ENCODE results near the gene ATP11A. TPM values are rescaled to one million over a fixed set of nuclear protein-coding genes. Genes with fewer than 3 reads are reported as not detected.
"Not testable (repeated sequence)": the region's sequence is repeated elsewhere in the genome, so short reads cannot be mapped to it uniquely, and the experiment has no call there.

Gene ATP11A
- total RNA-seq, 2 donors from 2014 or later = 15.8 to 19.6 TPM

DNA sequence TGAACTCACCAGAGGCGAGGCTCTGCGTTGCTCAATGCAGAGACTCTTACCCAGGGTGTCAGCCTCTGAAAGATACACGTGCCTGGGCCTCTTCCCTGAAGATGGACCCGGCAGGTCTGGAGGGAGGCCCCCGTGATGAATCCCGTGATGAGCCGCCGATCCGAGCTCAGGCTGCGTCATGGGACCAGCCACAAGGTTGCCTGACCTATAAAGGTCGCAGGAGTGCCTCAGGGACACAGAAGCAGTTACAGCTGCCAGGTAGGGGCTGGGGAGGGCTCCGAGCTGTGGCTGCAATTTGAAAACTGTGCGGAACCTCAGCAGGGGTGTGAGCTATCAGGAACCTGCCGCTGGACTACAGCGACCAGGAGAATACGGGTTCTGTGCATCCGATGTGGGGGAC, 10.5 kb upstream of the ATP11A start:
- Histone ChIP-seq H3K27ac (no peak overlapping the region), H3K4me3 (no peak overlapping the region), H3K36me3 (no peaks in the 10 kb centered on the region), H3K9me3 (no peaks in the 10 kb centered on the region), H3K27me3 (no peaks in the 10 kb centered on the region), H3K4me1 (no peaks in the 10 kb centered on the region), H3K9ac (ENCODE audit: low read depth in 2 of 2, low read length in 2 of 2) (no peak overlapping the region)
- intact Hi-C loops (cut with DNase I) = no loop called here
- DNase-seq = no peak
- TF ChIP-seq, protein P1, sequence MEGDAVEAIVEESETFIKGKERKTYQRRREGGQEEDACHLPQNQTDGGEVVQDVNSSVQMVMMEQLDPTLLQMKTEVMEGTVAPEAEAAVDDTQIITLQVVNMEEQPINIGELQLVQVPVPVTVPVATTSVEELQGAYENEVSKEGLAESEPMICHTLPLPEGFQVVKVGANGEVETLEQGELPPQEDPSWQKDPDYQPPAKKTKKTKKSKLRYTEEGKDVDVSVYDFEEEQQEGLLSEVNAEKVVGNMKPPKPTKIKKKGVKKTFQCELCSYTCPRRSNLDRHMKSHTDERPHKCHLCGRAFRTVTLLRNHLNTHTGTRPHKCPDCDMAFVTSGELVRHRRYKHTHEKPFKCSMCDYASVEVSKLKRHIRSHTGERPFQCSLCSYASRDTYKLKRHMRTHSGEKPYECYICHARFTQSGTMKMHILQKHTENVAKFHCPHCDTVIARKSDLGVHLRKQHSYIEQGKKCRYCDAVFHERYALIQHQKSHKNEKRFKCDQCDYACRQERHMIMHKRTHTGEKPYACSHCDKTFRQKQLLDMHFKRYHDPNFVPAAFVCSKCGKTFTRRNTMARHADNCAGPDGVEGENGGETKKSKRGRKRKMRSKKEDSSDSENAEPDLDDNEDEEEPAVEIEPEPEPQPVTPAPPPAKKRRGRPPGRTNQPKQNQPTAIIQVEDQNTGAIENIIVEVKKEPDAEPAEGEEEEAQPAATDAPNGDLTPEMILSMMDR (IDR thresholded peaks at IDR 0.05) = no peak

DNA sequence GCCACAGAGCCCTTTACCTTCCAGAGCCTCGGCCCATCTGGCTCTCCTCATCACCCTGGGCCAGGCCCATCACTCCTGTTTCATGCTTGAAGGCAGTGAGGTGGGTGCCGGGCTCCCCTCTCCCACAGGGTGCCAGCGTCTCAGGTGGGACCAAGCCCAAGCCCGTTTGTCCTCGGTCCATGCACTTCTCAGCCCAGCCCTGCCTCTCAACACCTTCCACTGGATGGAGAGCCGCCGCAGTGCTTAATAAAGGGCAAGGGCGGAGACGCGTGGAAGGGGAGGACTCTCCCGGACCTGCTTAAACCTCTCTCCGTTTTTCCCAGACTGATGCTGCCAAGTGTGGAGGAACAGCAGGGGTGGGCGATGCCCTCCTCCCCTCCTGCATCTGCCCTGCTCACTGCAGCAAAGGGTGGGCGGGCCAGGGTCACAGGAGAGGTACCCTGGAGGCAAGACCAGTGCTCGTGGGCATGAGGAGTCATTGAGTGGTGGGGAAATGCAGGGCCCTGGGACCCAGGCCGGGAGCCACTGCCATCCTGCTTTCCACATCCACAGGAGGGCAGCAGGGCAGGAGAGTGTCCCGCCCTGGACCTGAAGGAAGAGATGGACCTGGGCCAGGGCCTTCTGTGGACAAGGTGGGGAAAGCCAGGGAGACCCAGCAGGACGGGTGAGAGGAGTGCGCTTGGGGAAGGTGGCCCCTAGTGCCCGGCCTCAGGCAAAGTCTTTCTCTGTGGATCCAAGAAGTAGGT, 9.7 kb upstream of the ATP11A start:
- H3K27me3 ChIP-seq = no peaks in the 10 kb centered on the region
- H3K4me3 ChIP-seq = no peak overlapping the region
- no peak for DNase-seq
- no peak overlapping the region for H3K9ac ChIP-seq (ENCODE audit: low read depth in 2 of 2, low read length in 2 of 2)
- no peaks in the 10 kb centered on the region for H3K9me3 ChIP-seq
- TF ChIP-seq, protein P1 (IDR thresholded peaks at IDR 0.05) = no peak
- no peaks in the 10 kb centered on the region for H3K4me1 ChIP-seq
- intact Hi-C loops (cut with DNase I) = no loop called here
- H3K36me3 ChIP-seq = no peaks in the 10 kb centered on the region
- no peak overlapping the region for H3K27ac ChIP-seq

DNA sequence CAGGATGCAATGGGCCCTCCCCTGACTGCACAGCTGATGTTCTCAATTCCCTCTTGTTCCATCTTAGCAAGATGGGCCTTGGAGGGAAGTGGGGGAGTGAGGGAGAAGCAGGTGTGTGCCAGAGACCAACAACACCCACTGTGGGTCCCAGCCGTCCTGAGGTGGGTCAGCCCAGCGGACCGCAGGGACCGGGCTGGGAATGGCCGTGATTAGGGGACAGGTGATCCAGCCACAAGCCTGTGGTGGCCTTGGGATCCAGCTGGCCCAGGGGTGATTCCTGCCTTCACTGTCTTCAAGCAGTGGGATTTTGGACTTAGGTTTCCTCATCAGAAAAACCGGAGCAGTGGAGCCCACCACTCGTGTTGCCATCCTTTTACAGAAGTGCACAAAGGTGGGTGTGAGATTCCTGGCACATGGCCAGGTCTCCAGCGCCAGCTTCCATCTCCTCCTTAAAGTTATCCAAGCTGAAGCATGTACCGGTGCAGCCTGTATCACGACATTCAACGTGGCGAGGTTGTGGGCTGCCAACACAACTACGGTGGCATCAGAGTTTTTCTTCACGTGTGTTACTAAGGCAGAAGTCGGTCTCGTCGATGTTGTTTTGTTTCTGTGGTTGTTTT, 9.0 kb upstream of the ATP11A start:
- H3K9ac ChIP-seq (ENCODE audit: low read depth in 2 of 2, low read length in 2 of 2) = no peak overlapping the region
- intact Hi-C loops (cut with DNase I) = no loop called here
- H3K4me3 ChIP-seq = no peak overlapping the region
- no peaks in the 10 kb centered on the region for H3K27me3 ChIP-seq
- no peaks in the 10 kb centered on the region for H3K9me3 ChIP-seq
- no peak for DNase-seq
- H3K4me1 ChIP-seq = no peaks in the 10 kb centered on the region
- no peaks in the 10 kb centered on the region for H3K36me3 ChIP-seq
- no peak overlapping the region for H3K27ac ChIP-seq
- TF ChIP-seq, protein P1 (IDR thresholded peaks at IDR 0.05) = no peak

DNA sequence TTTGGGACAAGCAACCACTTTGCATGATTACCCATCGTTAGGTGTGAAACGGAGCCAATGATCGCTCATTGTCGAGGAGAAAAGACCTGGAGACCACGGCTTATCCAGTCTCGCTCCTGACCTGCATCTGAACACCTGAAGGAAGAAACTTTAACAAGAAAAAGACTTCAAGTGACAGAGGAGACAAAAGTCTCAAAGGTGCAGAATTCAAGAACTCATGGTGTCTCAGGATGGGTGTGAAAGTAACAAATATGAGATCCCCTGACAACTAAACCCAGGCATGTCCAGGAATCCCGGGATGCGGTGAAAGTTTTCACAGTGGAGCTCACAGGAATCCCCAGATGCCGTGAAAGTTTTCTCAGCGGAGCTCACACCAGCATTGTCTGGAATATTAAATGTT, 6.3 kb upstream of the ATP11A start:
- H3K4me1 ChIP-seq = no peaks in the 10 kb centered on the region
- no peak overlapping the region for H3K4me3 ChIP-seq
- TF ChIP-seq, protein P1 (IDR thresholded peaks at IDR 0.05) = no peak
- H3K36me3 ChIP-seq = no peaks in the 10 kb centered on the region
- intact Hi-C loops (cut with DNase I) = no loop called here
- no peaks in the 10 kb centered on the region for H3K27me3 ChIP-seq
- no peak for DNase-seq
- H3K27ac ChIP-seq = no peak overlapping the region
- no peak overlapping the region for H3K9ac ChIP-seq (ENCODE audit: low read depth in 2 of 2, low read length in 2 of 2)
- no peaks in the 10 kb centered on the region for H3K9me3 ChIP-seq

DNA sequence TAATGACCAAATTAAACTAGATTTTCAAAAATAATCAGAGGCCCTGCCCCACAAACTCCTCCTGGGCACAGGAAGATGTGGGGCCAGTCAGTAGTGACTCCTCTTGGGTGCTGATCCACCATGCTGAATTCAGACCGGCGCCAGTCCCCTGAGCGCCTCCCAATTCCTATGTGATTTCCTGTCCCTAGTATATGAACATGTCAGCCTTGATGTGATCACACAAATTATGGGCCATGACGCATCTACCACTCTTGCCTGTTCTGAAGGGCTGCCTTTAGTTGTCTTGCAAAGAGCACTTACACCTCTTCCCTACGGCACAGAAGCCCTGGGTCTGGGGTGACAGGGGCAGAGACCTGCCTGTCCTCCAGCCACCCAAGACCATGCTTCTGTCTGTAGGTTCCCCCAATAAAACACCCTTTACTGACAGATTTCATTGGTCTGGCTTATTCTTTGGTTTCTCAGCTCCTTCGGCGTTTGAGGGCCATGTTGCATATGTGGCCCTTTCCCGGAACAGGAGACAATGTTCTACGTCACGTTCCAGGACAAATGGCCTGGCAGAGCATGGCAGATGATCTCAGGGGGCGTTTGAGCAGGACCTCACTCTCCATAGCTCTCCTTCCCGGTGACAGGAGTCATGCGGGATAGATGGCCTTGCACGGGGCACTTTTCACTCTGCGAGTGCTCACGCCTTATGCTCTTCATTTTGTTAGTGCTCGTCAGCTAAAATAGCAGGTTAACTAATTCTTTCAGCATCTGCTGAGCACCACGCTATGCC, 5.6 kb upstream of the ATP11A start:
- H3K27me3 ChIP-seq = no peaks in the 10 kb centered on the region
- no peak overlapping the region for H3K27ac ChIP-seq
- DNase-seq = no peak
- TF ChIP-seq, protein P1 (IDR thresholded peaks at IDR 0.05) = no peak
- H3K9ac ChIP-seq (ENCODE audit: low read depth in 2 of 2, low read length in 2 of 2) = no peak overlapping the region
- H3K4me3 ChIP-seq = no peak overlapping the region
- H3K4me1 ChIP-seq = no peaks in the 10 kb centered on the region
- intact Hi-C loops (cut with DNase I) = no loop called here
- no peaks in the 10 kb centered on the region for H3K36me3 ChIP-seq
- no peaks in the 10 kb centered on the region for H3K9me3 ChIP-seq

DNA sequence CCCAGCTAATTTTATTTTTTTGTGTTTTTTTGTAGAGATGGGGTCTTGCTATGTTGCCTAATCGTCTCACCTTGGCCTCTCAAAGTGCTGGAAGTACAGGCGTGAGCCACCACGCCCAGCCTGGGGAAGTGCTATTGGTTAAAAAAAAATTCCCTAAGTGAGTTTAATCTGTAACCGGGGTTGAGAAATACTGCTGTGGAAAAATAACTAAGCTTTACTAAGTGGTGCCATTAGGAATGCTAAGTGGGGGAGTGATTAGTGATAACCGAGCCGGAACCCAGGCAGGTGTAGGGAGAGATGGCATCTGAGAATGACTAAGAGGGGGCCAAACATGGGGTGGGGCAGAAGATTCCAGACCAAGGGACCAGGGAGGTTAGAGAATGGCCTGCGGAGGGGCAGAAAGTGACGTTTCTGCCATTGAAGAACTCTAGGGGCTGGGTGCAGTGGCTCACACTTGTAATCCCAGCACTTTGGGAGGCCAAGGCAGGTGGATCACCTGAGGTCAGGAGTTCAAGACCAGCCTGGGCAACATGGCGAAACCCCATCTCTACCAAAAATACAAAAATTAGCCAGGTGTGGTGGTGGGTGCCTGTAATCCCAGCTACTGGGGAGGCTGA, 4.5 kb upstream of the ATP11A start:
- intact Hi-C loops (cut with DNase I); H3K9ac ChIP-seq (ENCODE audit: low read depth in 2 of 2, low read length in 2 of 2); H3K27ac ChIP-seq; H3K4me1 ChIP-seq; H3K27me3 ChIP-seq; H3K9me3 ChIP-seq; H3K4me3 ChIP-seq; H3K36me3 ChIP-seq; DNase-seq: not testable (repeated sequence)

All from colonic mucosa (tissue), 4 donors.